GM19328 (cell line): ENCODE measurements around the gene RCAN1.

ENCODE experiments used
- ATAC-seq: cut with Tn5 transposase; IDR thresholded peaks from one replicate; pipeline ENCODE4 v1.9.1; 2021; ENCODE audit warnings: mild to moderate bottlenecking, moderate library complexity; ENCODE audit not compliant: unreplicated experiment

RCAN1 gene

GRCh38 chr21:34614628-34615486, at the start of gene RCAN1:
Gene RCAN1, minus strand, starts transcription at chr21:34615113. Its CDS starts 102 bp downstream, at chr21:34615011.
- ATAC-seq, result peak; percentile 95

GRCh38 chr21:34661848-34662247, 46.9 kb upstream of the RCAN1 start:
- no peak for ATAC-seq

- no peak for ATAC-seq
Measured at GRCh38 chr21:34653522-34653921, 38.6 kb upstream of the RCAN1 start.

- no peak for ATAC-seq
Measured at GRCh38 chr21:34651642-34652041, 36.7 kb upstream of the RCAN1 start.

- ATAC-seq, result no peak
Measured at GRCh38 chr21:34650861-34651431, 36.0 kb upstream of the RCAN1 start.

- ATAC-seq, result no peak
Measured at GRCh38 chr21:34649400-34649799, 34.5 kb upstream of the RCAN1 start.

GRCh38 chr21:34648739-34649297, 33.9 kb upstream of the RCAN1 start:
- no peak for ATAC-seq

GRCh38 chr21:34647555-34647954, 32.6 kb upstream of the RCAN1 start:
- ATAC-seq, result no peak

GRCh38 chr21:34644825-34645224, 29.9 kb upstream of the RCAN1 start:
- ATAC-seq, result no peak

GRCh38 chr21:34642211-34643075, 27.5 kb upstream of the RCAN1 start:
- peak; percentile 58 for ATAC-seq

GRCh38 chr21:34640858-34641257, 25.9 kb upstream of the RCAN1 start:
- ATAC-seq, result no peak

- no peak for ATAC-seq
Measured at GRCh38 chr21:34639882-34640788, 25.2 kb upstream of the RCAN1 start.

GRCh38 chr21:34639250-34639649, 24.3 kb upstream of the RCAN1 start:
- ATAC-seq, result no peak

GRCh38 chr21:34636961-34637360, 22.0 kb upstream of the RCAN1 start:
- ATAC-seq, result no peak

- ATAC-seq, result no peak
Measured at GRCh38 chr21:34635307-34635706, 20.4 kb upstream of the RCAN1 start.

- ATAC-seq, result no peak
Measured at GRCh38 chr21:34632498-34632897, 17.6 kb upstream of the RCAN1 start.

- ATAC-seq, result no peak
Measured at GRCh38 chr21:34630536-34631143, 15.7 kb upstream of the RCAN1 start.

- no peak for ATAC-seq
Measured at GRCh38 chr21:34626131-34626530, 11.2 kb upstream of the RCAN1 start.

GRCh38 chr21:34625030-34625593, 10.2 kb upstream of the RCAN1 start:
- no peak for ATAC-seq
